Measurements from ENCODE around the gene TWIST1.

TWIST1 gene

GRCh38 chr7:19113002-19113350 is 4.5 kb downstream of the TWIST1 start:
- DNase-seq (ENCODE audit: low read depth): no peak

GRCh38 chr7:19112274-19113001 is 5.0 kb downstream of the TWIST1 start:
- no peak for DNase-seq (ENCODE audit: low read depth)

- DNase-seq (ENCODE audit: low read depth): no peak
Measured at GRCh38 chr7:19111474-19112273, 5.8 kb downstream of the TWIST1 start.

- no peak for DNase-seq (ENCODE audit: low read depth)
Measured at GRCh38 chr7:19110776-19111175, 6.7 kb downstream of the TWIST1 start.

GRCh38 chr7:19110026-19110730 is 7.3 kb downstream of the TWIST1 start:
- no peak for DNase-seq (ENCODE audit: low read depth)

- DNase-seq (ENCODE audit: low read depth): no peak
Measured at GRCh38 chr7:19109000-19109946, 8.2 kb downstream of the TWIST1 start.

GRCh38 chr7:19107356-19108146 is 9.9 kb downstream of the TWIST1 start:
- no peak for DNase-seq (ENCODE audit: low read depth)

GRCh38 chr7:19107081-19107355 is 10.4 kb downstream of the TWIST1 start:
- DNase-seq (ENCODE audit: low read depth): no peak

GRCh38 chr7:19106241-19107080 is 11.0 kb downstream of the TWIST1 start:
- DNase-seq (ENCODE audit: low read depth): no peak

GRCh38 chr7:19105546-19105945 is 11.9 kb downstream of the TWIST1 start:
- DNase-seq (ENCODE audit: low read depth): no peak

- no peak for DNase-seq (ENCODE audit: low read depth)
Measured at GRCh38 chr7:19104811-19105210, 12.6 kb downstream of the TWIST1 start.

GRCh38 chr7:19102884-19103283 is 14.6 kb downstream of the TWIST1 start:
- DNase-seq (ENCODE audit: low read depth): no peak

GRCh38 chr7:19101909-19102308 is 15.5 kb downstream of the TWIST1 start:
- no peak for DNase-seq (ENCODE audit: low read depth)

GRCh38 chr7:19101472-19101871 is 16.0 kb downstream of the TWIST1 start:
- no peak for DNase-seq (ENCODE audit: low read depth)

GRCh38 chr7:19099924-19100323 is 17.5 kb downstream of the TWIST1 start:
- no peak for DNase-seq (ENCODE audit: low read depth)

- DNase-seq (ENCODE audit: low read depth): no peak
Measured at GRCh38 chr7:19099194-19099593, 18.2 kb downstream of the TWIST1 start.

- DNase-seq (ENCODE audit: low read depth): no peak
Measured at GRCh38 chr7:19098510-19098909, 18.9 kb downstream of the TWIST1 start.

- no peak for DNase-seq (ENCODE audit: low read depth)
Measured at GRCh38 chr7:19097165-19098055, 20.0 kb downstream of the TWIST1 start.

GRCh38 chr7:19095353-19095860 is 22.0 kb downstream of the TWIST1 start:
- DNase-seq (ENCODE audit: low read depth): no peak
